Stomach (tissue), 9 donors: Measurements from ENCODE around the gene LRRC4B. TPM values are rescaled to one million over a fixed set of nuclear protein-coding genes. Genes with fewer than 3 reads are reported as not detected.

ENCODE experiments used
- DNase-seq, 2 donors: peaks; one replicate each; pipeline versions ENCODE4 v3.0.0 to v3.0.0-alpha.2; 2013 to 2019
- H3K27ac ChIP-seq, 5 donors: fragments of 200-600 bp in 4 of 5; sonication (generic) in 4 of 5; one replicate each; pipeline ENCODE4 v1.5.1; 2013 to 2019; ENCODE audit warnings: mild to moderate bottlenecking in 1 of 5, moderate library complexity in 1 of 5
- H3K27me3 ChIP-seq, 3 donors: fragments of 200-600 bp; sonication (generic); one replicate each; pipeline ENCODE4 v1.5.1; 2017 to 2019; ENCODE audit warnings: mixed run types in 1 of 3
- H3K36me3 ChIP-seq, 4 donors: fragments of 200-600 bp; sonication (generic); 1 replicate in 3 of 4; 2 replicates in 1 of 4; pipeline ENCODE4 v1.5.1; 2016 to 2019
- H3K4me1 ChIP-seq, 4 donors: fragments of 200-600 bp; sonication (generic); one replicate each; pipeline ENCODE4 v1.5.1; 2016 to 2019
- H3K4me3 ChIP-seq, 4 donors: fragments of 200-600 bp; sonication (generic) in 3 of 4; one replicate each; pipeline ENCODE4 v1.5.1; 2016 to 2019; ENCODE audit warnings: mild to moderate bottlenecking in 1 of 4
- H3K9me3 ChIP-seq, 4 donors: fragments of 200-600 bp; sonication (generic); one replicate each; pipeline ENCODE4 v1.5.1; 2016 to 2019
- EP300 ChIP-seq: sonication (generic); formaldehyde crosslinking; IDR thresholded peaks from one replicate; pipeline ENCODE4 v1.6.1; 2017; ENCODE audit warnings: antibody characterized with exemption
- POLR2A ChIP-seq, 4 donors: fragments of 450-650 bp; IDR thresholded peaks; one replicate each; pipeline ENCODE4 v1.6.1; 2016; ENCODE audit warnings: antibody characterized with exemption in 4 of 4, control low read depth in 2 of 4, mild to moderate bottlenecking in 1 of 4, moderate library complexity in 1 of 4
- POLR2AphosphoS5 ChIP-seq, 3 donors: sonication (generic); formaldehyde crosslinking; IDR thresholded peaks; one replicate each; pipeline ENCODE4 v1.6.1; 2016; ENCODE audit warnings: antibody characterized with exemption in 3 of 3
- WGBS, 5 donors: extraction: QIAGEN DNeasy Blood & Tissue Kit in 3 of 5; methylation state at CpG; one replicate each; pipeline versions ENCODE4 v1.1.5 to v1.1.7; 2013 to 2018; 5-methylcytosine and 5-hydroxymethylcytosine counted together
- intact Hi-C: fragments of 100-400 bp; cut with DNase I; formaldehyde crosslinking; loops from one replicate; pipeline ENCODE4 v1.15.1; 2023; ENCODE audit warnings: low total_unique reads
- polyA plus RNA-seq, 3 donors: library from polyadenylated mRNA; stranded (reverse); fragments of 200-250 nt; gene quantifications; one replicate each; pipeline ENCODE4 v1.2.3, GENCODE V29; 2013
- total RNA-seq, 5 donors: library from RNA; depleted of rRNA; stranded (reverse); fragments of >200 nt; gene quantifications; one replicate each; pipeline versions ENCODE4 v1.1.0 to v1.2.3, GENCODE V29; 2014 to 2016
- TF ChIP-seq, protein P1 (sequence below), 7 experiments: fragments of 450-650 bp in 4 of 7; fragments of 200-600 bp in 3 of 7; sonication (generic) in 3 of 7; IDR thresholded peaks; one replicate each; pipeline ENCODE4 v1.5.1; 2016 to 2019; ENCODE audit warnings: antibody characterized with exemption in 7 of 7, control low read depth in 2 of 7, mild to moderate bottlenecking in 1 of 7
- donor health status: healthy with polysubstance abuse.
- donor health status: Bipolar disorder and iron deficiency.
- donor health status: healthy.

Gene LRRC4B
- total and polyA plus RNA-seq, 8 donors, result 0.45 to 4.4 (median 1.5) TPM; not detected in 1

DNA sequence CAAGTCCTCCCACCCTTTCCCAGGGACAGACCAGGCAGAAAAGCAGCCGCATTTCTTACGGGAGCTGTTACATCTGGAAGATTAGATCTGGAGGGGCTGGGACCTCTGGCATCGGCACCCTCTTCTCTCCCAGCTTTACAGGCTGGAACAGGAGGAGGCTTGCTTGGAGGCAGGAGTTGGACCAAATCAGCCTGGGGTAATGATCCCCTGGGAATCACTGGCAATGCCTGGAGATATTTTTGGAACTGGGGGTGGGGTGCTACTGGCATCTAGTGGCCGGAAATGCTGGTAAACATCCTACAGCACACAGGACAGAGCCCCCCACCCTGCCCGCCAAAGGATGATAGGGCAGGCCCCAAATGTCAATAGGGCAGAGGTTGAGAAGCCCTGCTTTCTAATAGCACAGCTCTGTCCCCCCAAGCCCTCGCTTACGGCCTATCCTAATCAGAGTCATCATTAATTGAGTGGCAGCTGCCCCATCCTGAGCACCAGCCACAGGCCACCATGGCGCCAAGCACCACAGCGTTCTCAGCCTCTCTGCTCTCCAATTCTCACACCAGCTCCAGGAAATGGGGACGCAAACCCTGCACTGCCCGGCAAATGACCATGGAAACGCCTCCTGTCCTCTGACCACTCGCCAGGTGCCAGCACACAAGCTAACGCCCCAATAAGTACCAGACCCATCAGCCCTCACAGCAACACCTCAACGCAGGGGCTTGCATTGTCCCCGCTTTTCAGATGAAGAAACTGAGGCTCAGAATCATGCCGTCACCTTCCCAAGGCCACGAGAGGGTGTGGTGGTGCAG lies 20.6 kb downstream of the LRRC4B start:
- no peak overlapping the region for H3K27ac ChIP-seq
- TF ChIP-seq POLR2A (IDR thresholded peaks at IDR 0.05) (no peak), EP300 (no peak), POLR2AphosphoS5 (IDR thresholded peaks at IDR 0.05) (no peak)
- TF ChIP-seq, protein P1, sequence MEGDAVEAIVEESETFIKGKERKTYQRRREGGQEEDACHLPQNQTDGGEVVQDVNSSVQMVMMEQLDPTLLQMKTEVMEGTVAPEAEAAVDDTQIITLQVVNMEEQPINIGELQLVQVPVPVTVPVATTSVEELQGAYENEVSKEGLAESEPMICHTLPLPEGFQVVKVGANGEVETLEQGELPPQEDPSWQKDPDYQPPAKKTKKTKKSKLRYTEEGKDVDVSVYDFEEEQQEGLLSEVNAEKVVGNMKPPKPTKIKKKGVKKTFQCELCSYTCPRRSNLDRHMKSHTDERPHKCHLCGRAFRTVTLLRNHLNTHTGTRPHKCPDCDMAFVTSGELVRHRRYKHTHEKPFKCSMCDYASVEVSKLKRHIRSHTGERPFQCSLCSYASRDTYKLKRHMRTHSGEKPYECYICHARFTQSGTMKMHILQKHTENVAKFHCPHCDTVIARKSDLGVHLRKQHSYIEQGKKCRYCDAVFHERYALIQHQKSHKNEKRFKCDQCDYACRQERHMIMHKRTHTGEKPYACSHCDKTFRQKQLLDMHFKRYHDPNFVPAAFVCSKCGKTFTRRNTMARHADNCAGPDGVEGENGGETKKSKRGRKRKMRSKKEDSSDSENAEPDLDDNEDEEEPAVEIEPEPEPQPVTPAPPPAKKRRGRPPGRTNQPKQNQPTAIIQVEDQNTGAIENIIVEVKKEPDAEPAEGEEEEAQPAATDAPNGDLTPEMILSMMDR (IDR thresholded peaks at IDR 0.05), result no peak
- no peaks in the 10 kb centered on the region for H3K9me3 ChIP-seq

DNA sequence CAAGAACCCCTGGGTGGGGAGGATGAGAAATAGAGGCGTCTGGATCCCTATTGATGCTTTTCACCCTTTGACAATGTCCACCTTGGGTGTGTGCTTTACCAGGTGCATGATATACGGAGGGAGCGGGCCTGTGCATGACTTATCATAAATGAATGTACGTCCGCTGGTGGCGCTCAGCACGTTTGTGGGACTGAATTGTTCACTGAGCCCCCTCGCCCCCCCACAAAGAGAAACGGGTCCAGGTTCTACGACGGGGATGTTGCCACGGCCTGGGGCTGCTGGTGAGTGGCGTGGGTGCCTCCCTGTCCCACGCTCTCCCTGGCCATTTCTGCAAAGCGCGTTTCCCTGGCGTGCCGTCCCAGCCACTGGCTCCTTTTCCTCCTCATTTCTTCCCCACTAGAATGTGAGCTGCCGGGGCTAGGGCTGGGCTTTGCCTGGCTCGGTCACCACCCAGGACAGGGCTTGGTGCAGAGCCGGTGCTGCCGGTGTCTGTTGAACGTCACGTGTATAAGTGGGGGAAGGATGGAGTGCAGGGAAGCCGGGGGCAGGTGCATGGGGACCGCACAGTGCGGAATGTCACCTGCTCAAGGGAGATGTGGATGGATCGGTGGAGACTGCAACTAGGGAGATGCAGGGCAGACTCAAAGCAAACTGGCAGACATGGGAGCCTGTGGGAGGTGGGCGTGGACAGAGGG lies 21.6 kb downstream of the LRRC4B start:
- Histone ChIP-seq H3K36me3 (no peaks in the 10 kb centered on the region), H3K9me3 (no peaks in the 10 kb centered on the region), H3K4me3 (no peak overlapping the region), H3K4me1 (peaks cover 0 to 8% (median 3%) of the 10 kb centered on the region in 4 donors), H3K27ac (no peak overlapping the region), H3K27me3 (peaks cover 0 to 50% (median 10%) of the 10 kb centered on the region in 3 donors)
- intact Hi-C loops, result no loop called here
- 50 to 72% (median 62%) methylated on average over 26 to 29 of the region's 29 CpGs for WGBS, 5 donors
- TF ChIP-seq, protein P1 (IDR thresholded peaks at IDR 0.05), result no peak
- TF ChIP-seq POLR2AphosphoS5 (IDR thresholded peaks at IDR 0.05) (no peak), EP300 (no peak), POLR2A (IDR thresholded peaks at IDR 0.05) (no peak)
- no peak for DNase-seq

More for the DNA sequence above, 20.6 kb downstream of the LRRC4B start:
- Histone ChIP-seq H3K4me3 (no peak overlapping the region), H3K36me3 (no peaks in the 10 kb centered on the region), H3K4me1 (peaks cover 0 to 14% (median 7%) of the 10 kb centered on the region in 4 donors), H3K27me3 (peaks cover 0 to 59% (median 17%) of the 10 kb centered on the region in 3 donors)
- WGBS, 5 donors, result 58 to 70% (median 66%) methylated on average over 14 to 18 of the region's 18 CpGs
- DNase-seq, result no peak
- intact Hi-C loops, result no loop called here

DNA sequence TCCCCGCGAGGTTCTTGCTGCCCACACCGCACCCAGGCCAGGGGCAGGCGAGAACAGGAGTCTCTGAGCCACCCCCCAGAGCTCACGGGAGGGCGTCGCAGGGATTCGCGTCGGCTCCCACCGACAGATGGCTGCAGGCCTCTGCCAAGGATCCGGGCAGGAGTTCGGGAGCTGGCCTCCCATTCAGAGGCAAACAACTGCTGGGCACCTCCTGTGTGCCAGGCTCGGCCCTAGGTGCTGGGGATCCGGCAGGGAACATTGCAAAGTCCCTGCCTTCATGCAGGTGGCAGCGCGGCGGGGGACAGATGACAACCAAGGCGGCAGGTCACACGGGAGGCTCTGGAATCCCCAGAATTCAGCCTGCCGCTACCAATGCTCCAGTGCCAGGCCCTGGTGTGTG lies 25.3 kb downstream of the LRRC4B start:
- intact Hi-C loops, result no loop called here
- DNase-seq, result no peak
- WGBS, 5 donors, result 78 to 84% (median 80%) methylated on average over 7 to 21 of the region's 21 CpGs

DNA sequence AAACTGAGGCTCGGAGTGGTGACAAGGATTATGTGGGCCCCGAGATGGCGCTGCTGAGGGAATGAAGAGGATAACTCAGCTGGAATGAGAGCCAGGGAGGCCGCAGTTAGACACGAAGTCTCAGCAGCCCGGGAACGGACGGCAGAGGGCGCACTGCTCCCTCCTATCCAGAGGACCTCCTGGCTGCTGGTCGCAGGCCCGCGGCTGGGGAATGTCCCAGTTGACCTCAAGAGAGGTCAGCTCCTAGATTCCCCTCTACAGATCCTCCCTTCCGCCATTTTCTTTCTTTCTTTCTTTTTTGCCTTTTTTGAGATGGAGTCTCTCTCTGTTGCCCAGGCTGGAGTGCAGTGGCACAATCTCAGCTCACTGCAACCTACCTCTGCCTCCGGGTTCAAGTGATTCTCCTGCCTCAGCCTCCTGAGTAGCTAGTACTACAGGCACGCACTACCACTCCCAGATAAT lies 30.4 kb downstream of the LRRC4B start:
- Histone ChIP-seq H3K9me3 (peaks cover 0 to 11% (median 7%) of the 10 kb centered on the region in 4 donors), H3K4me1 (no peaks in the 10 kb centered on the region), H3K4me3 (no peak overlapping the region), H3K27me3 (peaks cover 0 to 26% (median 3%) of the 10 kb centered on the region in 3 donors), H3K27ac (no peak overlapping the region), H3K36me3 (peaks cover 0 to under 1% (median 0%) of the 10 kb centered on the region in 4 donors)
- WGBS, 5 donors, result 20 to 23% (median 22%) methylated on average over 15 of the region's 15 CpGs
- peak; percentile 72 to 89 for DNase-seq
- intact Hi-C loops, result no loop called here
- TF ChIP-seq, protein P1 (IDR thresholded peaks at IDR 0.05), result peak in 4 of 7 experiments; percentile 15 to 64 (median 38)
- no peak for TF ChIP-seq EP300

More for the DNA sequence above, 25.3 kb downstream of the LRRC4B start:
- TF ChIP-seq POLR2A (IDR thresholded peaks at IDR 0.05) (no peak), EP300 (no peak), POLR2AphosphoS5 (IDR thresholded peaks at IDR 0.05) (no peak)
- TF ChIP-seq, protein P1 (IDR thresholded peaks at IDR 0.05), result no peak
- Histone ChIP-seq H3K4me3 (no peak overlapping the region), H3K4me1 (peaks cover 0 to 3% (median 0%) of the 10 kb centered on the region in 4 donors), H3K36me3 (no peaks in the 10 kb centered on the region), H3K27me3 (peaks cover 0 to 25% (median 3%) of the 10 kb centered on the region in 3 donors), H3K27ac (no peak overlapping the region), H3K9me3 (no peaks in the 10 kb centered on the region)
